A673 (cell line): ENCODE results near the gene FAM168A. TPM values are rescaled to one million over a fixed set of nuclear protein-coding genes. Genes with fewer than 3 reads are reported as not detected.

Experiments used
- Bru-seq: library from RNA; stranded (reverse); fragments of 400-500 nt; gene quantifications from one replicate; lab custom pipeline; 2021; lab: Mats Ljungman, UMichigan
- BruChase-seq, 2 experiments: library from RNA; stranded (reverse); fragments of 400-500 nt; gene quantifications; one replicate each; lab custom pipeline; 2021; lab: Mats Ljungman, UMichigan
- BruUV-seq: library from RNA; stranded (reverse); fragments of 400-500 nt; replicated peaks from 2 replicates; lab custom pipeline; 2021; lab: Mats Ljungman, UMichigan
- CTCF ChIA-PET: fragments of 300-600 bp; sonication (Branson Sonifier 250); formaldehyde crosslinking; loops from one replicate; lab custom pipeline; 2022; ENCODE audit warnings: antibody characterized with exemption; lab: Charles Lee
- POLR2A ChIA-PET: fragments of 300-600 bp; sonication (Branson Sonifier 250); formaldehyde crosslinking; loops from one replicate; lab custom pipeline; 2022; ENCODE audit warnings: antibody characterized with exemption; ENCODE audit not compliant: low non-redundant PET; lab: Charles Lee
- DNase-seq: peaks from one replicate; pipeline ENCODE4 v3.0.0-alpha.2; 2015; ENCODE audit warnings: low spot score
- H3K27ac ChIP-seq: fragments of 200-600 bp; sonication (generic); 2 replicates; pipeline ENCODE4 v1.5.1; 2016; ENCODE audit warnings: mixed run types, low read depth, mild to moderate bottlenecking, mixed read lengths, antibody characterized with exemption, low read length; ENCODE audit not compliant: poor library complexity, severe bottlenecking
- H3K27me3 ChIP-seq: fragments of 200-600 bp; sonication (generic); replicated peaks from 2 replicates; pipeline ENCODE4 v1.6.1; 2017; ENCODE audit warnings: mixed run types, low read depth, mild to moderate bottlenecking, mixed read lengths, antibody characterized with exemption, low read length; ENCODE audit not compliant: insufficient read depth, poor library complexity
- H3K36me3 ChIP-seq: fragments of 200-600 bp; sonication (generic); 2 replicates; pipeline ENCODE4 v1.6.1; 2016; ENCODE audit warnings: mixed run types, mild to moderate bottlenecking, mixed read lengths, antibody characterized with exemption, low read length; ENCODE audit not compliant: insufficient read depth, poor library complexity, severe bottlenecking
- H3K4me1 ChIP-seq: fragments of 200-600 bp; sonication (generic); 2 replicates; pipeline ENCODE4 v1.6.1; 2017; ENCODE audit warnings: mixed run types, mild to moderate bottlenecking, mixed read lengths, antibody characterized with exemption, low read length; ENCODE audit not compliant: insufficient read depth, poor library complexity, severe bottlenecking
- H3K4me3 ChIP-seq: fragments of 200-600 bp; sonication (generic); 2 replicates; pipeline ENCODE4 v1.5.1; 2016; ENCODE audit warnings: low read depth, mixed run types, mild to moderate bottlenecking, mixed read lengths, low read length; ENCODE audit not compliant: poor library complexity, severe bottlenecking
- H3K9me3 ChIP-seq: fragments of 200-600 bp; sonication (generic); 2 replicates; pipeline ENCODE4 v1.6.1; 2016; ENCODE audit warnings: mixed run types, low read depth, mild to moderate bottlenecking, mixed read lengths, antibody characterized with exemption, low read length; ENCODE audit not compliant: poor library complexity, severe bottlenecking
- EZH2 ChIP-seq: fragments of 200-600 bp; sonication (generic); IDR thresholded peaks from 2 replicates; pipeline ENCODE4 v1.6.1; 2017; ENCODE audit warnings: borderline replicate concordance, low read depth, mild to moderate bottlenecking, mixed read lengths, antibody characterized with exemption, low read length; ENCODE audit not compliant: poor library complexity, severe bottlenecking
- intact Hi-C: fragments of 100-400 bp; cut with micrococcal nuclease; formaldehyde crosslinking; loops from one replicate; pipeline ENCODE4 v1.10.0; 2022; ENCODE audit not compliant: unreplicated experiment
- long read RNA-seq: library from polyadenylated mRNA; stranded (forward); transcript quantifications from one replicate; pipeline ENCODE4 v2.0.0, GENCODE V29; 2022
- total RNA-seq: library from RNA; stranded (reverse); gene quantifications from 2 replicates; pipeline ENCODE4 v1.2.3, GENCODE V29; 2021
- TF ChIP-seq, protein P1 (sequence below): fragments of 300-800, 200-600 bp; sonication (generic); conservative IDR thresholded peaks from 2 replicates; pipeline ENCODE4 v1.5.1; 2017; ENCODE audit warnings: low read depth, mild to moderate bottlenecking, antibody characterized with exemption, low read length, moderate library complexity, mixed read lengths

Gene FAM168A, protein sequence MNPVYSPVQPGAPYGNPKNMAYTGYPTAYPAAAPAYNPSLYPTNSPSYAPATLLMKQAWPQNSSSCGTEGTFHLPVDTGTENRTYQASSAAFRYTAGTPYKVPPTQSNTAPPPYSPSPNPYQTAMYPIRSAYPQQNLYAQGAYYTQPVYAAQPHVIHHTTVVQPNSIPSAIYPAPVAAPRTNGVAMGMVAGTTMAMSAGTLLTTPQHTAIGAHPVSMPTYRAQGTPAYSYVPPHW
- total RNA-seq = 46.1 and 53.1 TPM in 2 replicates
- percentile 79 among the genes with signal in this experiment for Bru-seq, nascent RNA
- percentile 77 among the genes with signal in this experiment for BruChase-seq, experiment 1, labeled RNA remaining after a 2-hour chase
- BruChase-seq, experiment 2, labeled RNA remaining after a 6-hour chase = percentile 85 among the genes with signal in this experiment
- long read RNA-seq, partial matches to known transcripts = 1 of 38 reads
- long read RNA-seq, other reads (novel, unspliced or antisense) = 35 of 38 reads

DNA sequence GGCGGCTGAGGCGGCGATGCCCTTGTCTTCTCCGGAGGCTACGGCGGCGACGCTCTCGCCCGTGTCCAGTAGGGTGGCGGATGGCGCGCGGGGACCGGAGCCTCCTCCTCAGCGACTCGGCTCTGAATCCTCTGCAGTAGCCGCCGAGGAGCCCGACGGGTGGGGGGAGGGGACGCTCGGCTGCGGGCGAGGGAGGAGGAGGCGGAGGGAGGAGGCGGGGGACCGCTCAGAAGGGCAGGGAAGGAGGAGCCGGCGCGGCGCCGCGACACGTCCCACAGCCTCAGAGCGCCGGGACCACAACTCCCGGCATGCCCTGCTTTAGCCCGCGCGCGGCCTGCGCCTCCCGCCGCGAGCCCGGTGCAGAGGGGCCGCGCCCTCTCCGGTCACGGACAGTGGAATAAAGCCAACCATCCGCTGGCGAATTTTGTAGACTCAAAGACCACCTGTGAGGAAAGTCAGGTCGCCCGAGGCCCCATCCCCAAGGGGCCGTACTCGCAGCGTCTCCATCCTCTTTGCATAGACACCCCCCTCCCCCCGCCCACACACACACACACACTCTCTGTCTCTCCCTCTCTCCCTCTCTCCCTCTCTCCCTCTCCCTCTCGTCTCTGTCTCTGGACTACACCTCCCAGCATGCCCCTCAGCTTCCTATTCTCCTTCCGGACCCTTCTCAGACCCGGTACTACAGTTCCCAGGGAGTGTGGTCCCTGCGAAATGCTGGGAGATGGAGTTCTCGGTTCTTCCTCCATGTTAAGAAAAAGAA lies at the start of gene FAM168A:
FAM168A (minus strand) TSS at position 157 of the 763 bp plus-strand sequence. CDS start 129,638 bp downstream, outside the sequence.
- H3K4me1 ChIP-seq = peaks cover 30% of the 10 kb centered on the region
- intact Hi-C loops = loop anchor here (5.0 kb wide), 1 partner anchor 121 kb away; no protein-coding TSS in a partner anchor
- ChIA-PET CTCF (interaction anchor here (0.6 to 1.7 kb wide), 5 partner anchors 28 to 854 kb away, joined by 3 to 7 read pairs (median 5); no protein-coding TSS in a partner anchor), POLR2A (interaction anchor here (0.9 kb wide), 1 partner anchor 291 kb away, joined by 4 read pairs; no protein-coding TSS in a partner anchor)
- TF ChIP-seq EZH2 = no peak
- TF ChIP-seq, protein P1, sequence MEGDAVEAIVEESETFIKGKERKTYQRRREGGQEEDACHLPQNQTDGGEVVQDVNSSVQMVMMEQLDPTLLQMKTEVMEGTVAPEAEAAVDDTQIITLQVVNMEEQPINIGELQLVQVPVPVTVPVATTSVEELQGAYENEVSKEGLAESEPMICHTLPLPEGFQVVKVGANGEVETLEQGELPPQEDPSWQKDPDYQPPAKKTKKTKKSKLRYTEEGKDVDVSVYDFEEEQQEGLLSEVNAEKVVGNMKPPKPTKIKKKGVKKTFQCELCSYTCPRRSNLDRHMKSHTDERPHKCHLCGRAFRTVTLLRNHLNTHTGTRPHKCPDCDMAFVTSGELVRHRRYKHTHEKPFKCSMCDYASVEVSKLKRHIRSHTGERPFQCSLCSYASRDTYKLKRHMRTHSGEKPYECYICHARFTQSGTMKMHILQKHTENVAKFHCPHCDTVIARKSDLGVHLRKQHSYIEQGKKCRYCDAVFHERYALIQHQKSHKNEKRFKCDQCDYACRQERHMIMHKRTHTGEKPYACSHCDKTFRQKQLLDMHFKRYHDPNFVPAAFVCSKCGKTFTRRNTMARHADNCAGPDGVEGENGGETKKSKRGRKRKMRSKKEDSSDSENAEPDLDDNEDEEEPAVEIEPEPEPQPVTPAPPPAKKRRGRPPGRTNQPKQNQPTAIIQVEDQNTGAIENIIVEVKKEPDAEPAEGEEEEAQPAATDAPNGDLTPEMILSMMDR = peak; percentile 40; the same call in 1 of the 2 replicates
- H3K27ac ChIP-seq = peak within 1 kb of the TSS; percentile 87
- peak within 1 kb of the TSS; percentile 95 for H3K4me3 ChIP-seq
- H3K9me3 ChIP-seq = no peaks in the 10 kb centered on the region
- DNase-seq = peak; percentile 100
- H3K36me3 ChIP-seq = no peaks in the 10 kb centered on the region
- H3K27me3 ChIP-seq = no peaks in the 10 kb centered on the region
- no TSS peak for BruUV-seq

GRCh38 chr11:73647459-73648100 lies 49.7 kb upstream of the FAM168A start:
- intact Hi-C loops = no loop called here
- TF ChIP-seq EZH2 = no peak
- TF ChIP-seq, protein P1 = no peak
- Histone ChIP-seq H3K9me3 (no peaks in the 10 kb centered on the region), H3K4me1 (no peaks in the 10 kb centered on the region), H3K36me3 (no peaks in the 10 kb centered on the region), H3K4me3 (no peak overlapping the region), H3K27ac (no peak overlapping the region), H3K27me3 (no peaks in the 10 kb centered on the region)
- POLR2A ChIA-PET = interaction anchor here (0.6 kb wide), 1 partner anchor 62 kb away, joined by 6 read pairs; no protein-coding TSS in a partner anchor
- peak; percentile 92 for DNase-seq
- CTCF ChIA-PET = interaction anchor here (1.1 kb wide), 1 partner anchor 22 kb away, joined by 3 read pairs; no protein-coding TSS in a partner anchor
- BruUV-seq = no TSS peak
